ENCODE results near the gene OLFML1.
A peak's percentile ranks its signal among the peaks of the same experiment; 100 is the strongest.

The OLFML1 gene

GRCh38 chr11:7548659-7549274, 63.5 kb downstream of the OLFML1 start:
- Histone ChIP-seq H3K4me2 (ENCODE audit: low read length) (peak overlapping the region; percentile 25), H3K27me3 (ENCODE audit: low read depth, low read length) (no peaks in the 10 kb centered on the region), H3K79me2 (ENCODE audit: low read length) (peaks cover 77% of the 10 kb centered on the region), H4K20me1 (ENCODE audit: insufficient read depth, low read length) (peaks cover 63% of the 10 kb centered on the region), H2AFZ (ENCODE audit: low read depth, low read length) (no peak overlapping the region), H3K36me3 (replicated peaks; ENCODE audit: low read depth, low read length) (peaks cover 49% of the 10 kb centered on the region), H3K9ac (ENCODE audit: low read length) (no peak overlapping the region), H3K27ac (ENCODE audit: low read length) (no peak overlapping the region), H3K4me1 (ENCODE audit: low read length) (peaks cover 35% of the 10 kb centered on the region), H3K9me3 (ENCODE audit: insufficient read depth, low read length) (no peaks in the 10 kb centered on the region), H3K4me3 (ENCODE audit: low read length) (no peak overlapping the region)
- TF ChIP-seq, protein P1, sequence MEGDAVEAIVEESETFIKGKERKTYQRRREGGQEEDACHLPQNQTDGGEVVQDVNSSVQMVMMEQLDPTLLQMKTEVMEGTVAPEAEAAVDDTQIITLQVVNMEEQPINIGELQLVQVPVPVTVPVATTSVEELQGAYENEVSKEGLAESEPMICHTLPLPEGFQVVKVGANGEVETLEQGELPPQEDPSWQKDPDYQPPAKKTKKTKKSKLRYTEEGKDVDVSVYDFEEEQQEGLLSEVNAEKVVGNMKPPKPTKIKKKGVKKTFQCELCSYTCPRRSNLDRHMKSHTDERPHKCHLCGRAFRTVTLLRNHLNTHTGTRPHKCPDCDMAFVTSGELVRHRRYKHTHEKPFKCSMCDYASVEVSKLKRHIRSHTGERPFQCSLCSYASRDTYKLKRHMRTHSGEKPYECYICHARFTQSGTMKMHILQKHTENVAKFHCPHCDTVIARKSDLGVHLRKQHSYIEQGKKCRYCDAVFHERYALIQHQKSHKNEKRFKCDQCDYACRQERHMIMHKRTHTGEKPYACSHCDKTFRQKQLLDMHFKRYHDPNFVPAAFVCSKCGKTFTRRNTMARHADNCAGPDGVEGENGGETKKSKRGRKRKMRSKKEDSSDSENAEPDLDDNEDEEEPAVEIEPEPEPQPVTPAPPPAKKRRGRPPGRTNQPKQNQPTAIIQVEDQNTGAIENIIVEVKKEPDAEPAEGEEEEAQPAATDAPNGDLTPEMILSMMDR (IDR thresholded peaks at IDR 0.05; ENCODE audit: low read depth, low read length), result peak; percentile 91
- no peak for TF ChIP-seq EZH2phosphoT487 (IDR thresholded peaks at IDR 0.05; ENCODE audit: low read depth)

DNA sequence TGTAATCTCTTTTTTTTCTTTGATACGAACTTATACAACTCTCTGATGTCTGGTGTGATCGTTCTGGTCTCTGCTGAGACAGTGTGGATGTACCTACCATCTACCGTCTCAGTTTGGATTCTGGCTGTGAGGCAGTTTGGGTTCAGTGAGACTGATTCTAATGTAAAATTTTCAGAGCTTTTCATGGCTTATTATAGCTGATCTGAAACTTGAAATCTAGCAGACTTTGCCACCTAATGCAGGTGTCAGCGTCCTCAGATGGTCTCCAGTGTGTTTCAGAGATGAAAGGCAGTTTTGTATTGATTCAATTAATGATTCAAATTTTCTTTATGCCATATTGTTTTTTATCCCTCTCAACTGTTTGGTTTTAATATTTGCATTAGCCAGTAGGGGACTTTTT, 64.4 kb downstream of the OLFML1 start:
- TF ChIP-seq EZH2phosphoT487 (IDR thresholded peaks at IDR 0.05; ENCODE audit: low read depth), result no peak
- TF ChIP-seq, protein P1 (IDR thresholded peaks at IDR 0.05; ENCODE audit: low read depth, low read length), result no peak
- Histone ChIP-seq H3K4me3 (ENCODE audit: low read length) (no peak overlapping the region), H3K9ac (ENCODE audit: low read length) (no peak overlapping the region), H3K79me2 (ENCODE audit: low read length) (peaks cover 78% of the 10 kb centered on the region), H3K27ac (ENCODE audit: low read length) (no peak overlapping the region), H3K27me3 (ENCODE audit: low read depth, low read length) (no peaks in the 10 kb centered on the region), H3K9me3 (ENCODE audit: insufficient read depth, low read length) (no peaks in the 10 kb centered on the region), H3K4me2 (ENCODE audit: low read length) (no peak overlapping the region), H3K36me3 (replicated peaks; ENCODE audit: low read depth, low read length) (peaks cover 55% of the 10 kb centered on the region), H2AFZ (ENCODE audit: low read depth, low read length) (no peak overlapping the region), H3K4me1 (ENCODE audit: low read length) (peaks cover 35% of the 10 kb centered on the region), H4K20me1 (ENCODE audit: insufficient read depth, low read length) (peaks cover 57% of the 10 kb centered on the region)

DNA sequence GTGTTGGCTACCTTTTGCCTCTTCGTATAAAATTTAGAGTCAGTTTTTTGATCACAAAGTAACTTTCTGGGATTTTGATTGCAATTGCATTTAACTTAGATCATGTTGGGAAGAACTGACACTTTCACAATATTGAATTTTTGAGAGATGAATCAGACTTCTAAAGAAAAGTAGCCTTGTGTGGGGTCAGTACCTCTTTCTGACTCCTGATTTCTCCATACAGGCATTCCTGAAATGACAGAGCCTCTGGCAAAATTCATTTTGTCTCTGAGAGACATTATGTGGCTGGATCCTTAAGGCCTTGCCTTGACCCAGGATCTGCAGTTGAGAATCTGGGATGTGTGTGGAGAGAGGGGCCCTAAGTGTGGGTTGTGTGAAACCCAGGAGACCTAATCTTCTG, 66.3 kb downstream of the OLFML1 start:
- no peak overlapping the region for H3K4me3 ChIP-seq (ENCODE audit: low read length)
- H3K79me2 ChIP-seq (ENCODE audit: low read length), result peaks cover 71% of the 10 kb centered on the region
- H3K27me3 ChIP-seq (ENCODE audit: low read depth, low read length), result no peaks in the 10 kb centered on the region
- H3K4me2 ChIP-seq (ENCODE audit: low read length), result no peak overlapping the region
- H3K9ac ChIP-seq (ENCODE audit: low read length), result no peak overlapping the region
- TF ChIP-seq, protein P1 (IDR thresholded peaks at IDR 0.05; ENCODE audit: low read depth, low read length), result no peak
- no peak for TF ChIP-seq EZH2phosphoT487 (IDR thresholded peaks at IDR 0.05; ENCODE audit: low read depth)
- H2AFZ ChIP-seq (ENCODE audit: low read depth, low read length), result no peak overlapping the region
- H3K27ac ChIP-seq (ENCODE audit: low read length), result no peak overlapping the region
- H3K4me1 ChIP-seq (ENCODE audit: low read length), result peaks cover 24% of the 10 kb centered on the region
- peaks cover 45% of the 10 kb centered on the region for H4K20me1 ChIP-seq (ENCODE audit: insufficient read depth, low read length)
- peaks cover 63% of the 10 kb centered on the region for H3K36me3 ChIP-seq (replicated peaks; ENCODE audit: low read depth, low read length)
- no peaks in the 10 kb centered on the region for H3K9me3 ChIP-seq (ENCODE audit: insufficient read depth, low read length)

GRCh38 chr11:7552666-7553065, 67.4 kb downstream of the OLFML1 start:
- TF ChIP-seq, protein P1 (IDR thresholded peaks at IDR 0.05; ENCODE audit: low read depth, low read length), result no peak
- TF ChIP-seq EZH2phosphoT487 (IDR thresholded peaks at IDR 0.05; ENCODE audit: low read depth), result no peak
- peaks cover 26% of the 10 kb centered on the region for H3K4me1 ChIP-seq (ENCODE audit: low read length)
- no peaks in the 10 kb centered on the region for H3K9me3 ChIP-seq (ENCODE audit: insufficient read depth, low read length)
- H3K79me2 ChIP-seq (ENCODE audit: low read length), result peaks cover 72% of the 10 kb centered on the region
- no peaks in the 10 kb centered on the region for H3K27me3 ChIP-seq (ENCODE audit: low read depth, low read length)
- no peak overlapping the region for H3K4me3 ChIP-seq (ENCODE audit: low read length)
- H3K36me3 ChIP-seq (replicated peaks; ENCODE audit: low read depth, low read length), result peaks cover 64% of the 10 kb centered on the region
- H3K4me2 ChIP-seq (ENCODE audit: low read length), result no peak overlapping the region
- no peak overlapping the region for H3K27ac ChIP-seq (ENCODE audit: low read length)
- no peak overlapping the region for H2AFZ ChIP-seq (ENCODE audit: low read depth, low read length)
- peaks cover 34% of the 10 kb centered on the region for H4K20me1 ChIP-seq (ENCODE audit: insufficient read depth, low read length)
- H3K9ac ChIP-seq (ENCODE audit: low read length), result no peak overlapping the region

All from OCI-LY3 (cell line).